Activated naive CD8-positive, alpha-beta T cell (primary cell): ENCODE measurements around the gene PTPN9.
"Not testable (repeated sequence)": the region's sequence is repeated elsewhere in the genome, so short reads cannot be mapped to it uniquely, and the experiment has no call there.

ENCODE experiments used
- H3K27ac Mint-ChIP-seq: one replicate; pipeline ENCODE4 v1.8.0; 2021; ENCODE audit warnings: mixed read lengths
- H3K27me3 Mint-ChIP-seq: one replicate; pipeline ENCODE4 v1.8.0; 2021; ENCODE audit warnings: mixed read lengths
- H3K36me3 Mint-ChIP-seq: one replicate; pipeline ENCODE4 v1.8.0; 2021; ENCODE audit warnings: mixed read lengths
- H3K4me1 Mint-ChIP-seq: one replicate; pipeline ENCODE4 v1.8.0; 2021; ENCODE audit warnings: low read depth, mixed read lengths
- H3K4me3 Mint-ChIP-seq: one replicate; pipeline ENCODE4 v1.8.0; 2021; ENCODE audit warnings: mild to moderate bottlenecking, mixed read lengths
- H3K9me3 Mint-ChIP-seq: one replicate; pipeline ENCODE4 v1.8.0; 2021; ENCODE audit warnings: low read depth, mixed read lengths

The PTPN9 gene

GRCh38 chr15:75594276-75594675 lies 15.2 kb upstream of the PTPN9 start:
- Mint-ChIP-seq H3K36me3 (peaks cover 23% of the 10 kb centered on the region), H3K27me3 (no peaks in the 10 kb centered on the region), H3K4me3 (no peak overlapping the region), H3K9me3 (no peaks in the 10 kb centered on the region), H3K4me1 (peaks cover 29% of the 10 kb centered on the region), H3K27ac (no peak overlapping the region)

- no peaks in the 10 kb centered on the region for H3K27me3 Mint-ChIP-seq
- H3K9me3 Mint-ChIP-seq, result no peaks in the 10 kb centered on the region
- H3K27ac Mint-ChIP-seq, result no peak overlapping the region
These were observed 12.7 kb upstream of the PTPN9 start for GRCh38 chr15:75591655-75592364.

GRCh38 chr15:75590239-75590638 lies 11.1 kb upstream of the PTPN9 start:
- Mint-ChIP-seq H3K27ac (no peak overlapping the region), H3K27me3 (no peaks in the 10 kb centered on the region), H3K4me3 (no peak overlapping the region), H3K4me1 (peaks cover 10% of the 10 kb centered on the region), H3K36me3 (peaks cover 9% of the 10 kb centered on the region), H3K9me3 (no peaks in the 10 kb centered on the region)

More at GRCh38 chr15:75591655-75592364, 12.7 kb upstream of the PTPN9 start:
- H3K4me3 Mint-ChIP-seq, result no peak overlapping the region
- peaks cover 12% of the 10 kb centered on the region for H3K4me1 Mint-ChIP-seq
- H3K36me3 Mint-ChIP-seq, result peaks cover 14% of the 10 kb centered on the region

GRCh38 chr15:75589071-75589470 lies 10.0 kb upstream of the PTPN9 start:
- H3K9me3 Mint-ChIP-seq, result no peaks in the 10 kb centered on the region
- H3K4me1 Mint-ChIP-seq, result peaks cover 10% of the 10 kb centered on the region
- no peak overlapping the region for H3K27ac Mint-ChIP-seq
- H3K27me3 Mint-ChIP-seq, result no peaks in the 10 kb centered on the region
- peaks cover 5% of the 10 kb centered on the region for H3K36me3 Mint-ChIP-seq
- no peak overlapping the region for H3K4me3 Mint-ChIP-seq

GRCh38 chr15:75586422-75586821 lies 7.3 kb upstream of the PTPN9 start:
- H3K9me3 Mint-ChIP-seq, H3K36me3 Mint-ChIP-seq, H3K27ac Mint-ChIP-seq, H3K27me3 Mint-ChIP-seq, H3K4me3 Mint-ChIP-seq: not testable (repeated sequence)
- H3K4me1 Mint-ChIP-seq, result peaks cover 10% of the 10 kb centered on the region

- Mint-ChIP-seq H3K9me3 (no peaks in the 10 kb centered on the region), H3K27ac (no peak overlapping the region), H3K4me1 (peaks cover 9% of the 10 kb centered on the region), H3K27me3 (no peaks in the 10 kb centered on the region), H3K4me3 (no peak overlapping the region), H3K36me3 (no peaks in the 10 kb centered on the region)
These were observed 5.0 kb upstream of the PTPN9 start for GRCh38 chr15:75584121-75584520.

- Mint-ChIP-seq H3K9me3 (no peaks in the 10 kb centered on the region), H3K27ac (no peak overlapping the region), H3K36me3 (no peaks in the 10 kb centered on the region), H3K27me3 (no peaks in the 10 kb centered on the region), H3K4me1 (peaks cover 7% of the 10 kb centered on the region), H3K4me3 (no peak overlapping the region)
These were observed 4.6 kb upstream of the PTPN9 start for GRCh38 chr15:75583701-75584100.

- H3K9me3 Mint-ChIP-seq, H3K4me3 Mint-ChIP-seq, H3K36me3 Mint-ChIP-seq, H3K27me3 Mint-ChIP-seq, H3K27ac Mint-ChIP-seq, H3K4me1 Mint-ChIP-seq: not testable (repeated sequence)
These were observed 3.8 kb upstream of the PTPN9 start for GRCh38 chr15:75582943-75583342.

- Mint-ChIP-seq H3K4me1 (peaks cover 26% of the 10 kb centered on the region), H3K36me3 (no peaks in the 10 kb centered on the region), H3K27me3 (no peaks in the 10 kb centered on the region), H3K4me3 (peak overlapping the region; percentile 91), H3K27ac (peak overlapping the region; percentile 87), H3K9me3 (no peaks in the 10 kb centered on the region)
These were observed 755 bp downstream of the PTPN9 start for GRCh38 chr15:75578173-75578947.

- peaks cover 32% of the 10 kb centered on the region for H3K4me1 Mint-ChIP-seq
- H3K36me3 Mint-ChIP-seq, result no peaks in the 10 kb centered on the region
- peak overlapping the region; percentile 87 for H3K27ac Mint-ChIP-seq
- H3K4me3 Mint-ChIP-seq, result peak overlapping the region; percentile 91
- H3K9me3 Mint-ChIP-seq, result no peaks in the 10 kb centered on the region
- no peaks in the 10 kb centered on the region for H3K27me3 Mint-ChIP-seq
These were observed 1.5 kb downstream of the PTPN9 start for GRCh38 chr15:75577401-75578172.

- H3K36me3 Mint-ChIP-seq, result peaks cover 2% of the 10 kb centered on the region
- no peaks in the 10 kb centered on the region for H3K9me3 Mint-ChIP-seq
- no peaks in the 10 kb centered on the region for H3K27me3 Mint-ChIP-seq
- H3K4me1 Mint-ChIP-seq, result peaks cover 26% of the 10 kb centered on the region
- no peak overlapping the region for H3K4me3 Mint-ChIP-seq
- H3K27ac Mint-ChIP-seq, result peak overlapping the region; percentile 56
These were observed 5.3 kb downstream of the PTPN9 start for GRCh38 chr15:75573648-75574384.

- H3K36me3 Mint-ChIP-seq, result peaks cover 5% of the 10 kb centered on the region
- no peak overlapping the region for H3K4me3 Mint-ChIP-seq
- no peaks in the 10 kb centered on the region for H3K27me3 Mint-ChIP-seq
- H3K9me3 Mint-ChIP-seq, result no peaks in the 10 kb centered on the region
- H3K27ac Mint-ChIP-seq, result no peak overlapping the region
- peaks cover 19% of the 10 kb centered on the region for H3K4me1 Mint-ChIP-seq
These were observed 8.8 kb downstream of the PTPN9 start for GRCh38 chr15:75570126-75570845.

- H3K27me3 Mint-ChIP-seq, result no peaks in the 10 kb centered on the region
- peaks cover 5% of the 10 kb centered on the region for H3K36me3 Mint-ChIP-seq
- no peak overlapping the region for H3K27ac Mint-ChIP-seq
- H3K4me1 Mint-ChIP-seq, result peaks cover 5% of the 10 kb centered on the region
- no peak overlapping the region for H3K4me3 Mint-ChIP-seq
- no peaks in the 10 kb centered on the region for H3K9me3 Mint-ChIP-seq
These were observed 13.8 kb downstream of the PTPN9 start for GRCh38 chr15:75565062-75565970.
